Activated naive CD8-positive, alpha-beta T cell treated with anti-CD3 and anti-CD28 coated beads, Interleukin-2, amount 50 U/mL, for 24 hours (primary cell): ENCODE data around the gene RXFP1.

Experiments used
- ATAC-seq: fragments of 150-1000 bp; cut with Tn5 transposase; one replicate; pipeline ENCODE4 v1.10.0; 2021
- DNase-seq: peaks from one replicate; pipeline ENCODE4 v3.0.0; 2021
- H3K27ac Mint-ChIP-seq: one replicate; pipeline ENCODE4 v1.8.0; 2021; ENCODE audit warnings: mild to moderate bottlenecking, mixed read lengths
- H3K27me3 Mint-ChIP-seq: one replicate; pipeline ENCODE4 v1.8.0; 2021; ENCODE audit warnings: mixed read lengths
- H3K36me3 Mint-ChIP-seq: one replicate; pipeline ENCODE4 v1.8.0; 2021; ENCODE audit warnings: low read depth, mixed read lengths
- H3K4me1 Mint-ChIP-seq: one replicate; pipeline ENCODE4 v1.8.0; 2021; ENCODE audit warnings: mixed read lengths
- H3K4me3 Mint-ChIP-seq: one replicate; pipeline ENCODE4 v1.8.0; 2021; ENCODE audit warnings: mild to moderate bottlenecking, moderate library complexity, mixed read lengths
- H3K9me3 Mint-ChIP-seq: one replicate; pipeline ENCODE4 v1.8.0; 2021; ENCODE audit warnings: mixed read lengths

The RXFP1 gene

DNA sequence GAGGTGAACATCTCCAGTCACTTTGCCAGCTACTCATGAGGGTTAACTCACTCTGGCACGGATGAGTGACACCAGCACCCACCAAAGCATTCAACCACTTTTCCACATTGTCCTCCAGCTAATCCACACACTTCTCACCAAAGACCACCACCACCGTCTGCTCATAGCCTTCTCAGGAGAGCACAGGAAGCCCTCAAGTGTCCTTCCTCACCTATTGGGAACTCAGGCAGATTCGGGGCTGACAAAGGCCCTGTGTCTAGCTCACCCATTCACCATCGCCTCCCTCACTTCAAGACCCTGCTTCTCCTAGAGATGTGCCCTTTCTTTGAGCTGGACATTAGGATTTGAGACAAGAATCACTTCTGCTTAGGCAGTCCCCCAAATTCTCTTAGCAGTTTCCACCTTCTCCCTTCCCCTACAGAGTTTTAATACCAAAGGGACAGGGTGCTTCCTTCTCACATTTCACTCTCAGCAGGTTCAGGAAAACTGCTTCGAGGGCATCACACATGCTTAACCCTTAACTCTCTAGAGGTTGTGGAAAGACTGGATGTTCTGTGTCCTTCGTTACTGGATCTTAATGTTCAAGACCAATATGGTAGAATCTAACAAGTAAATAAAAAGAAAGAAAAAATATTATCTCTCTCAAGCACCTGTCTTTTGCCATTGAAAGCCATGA, 11.0 kb downstream of the RXFP1 start:
- H3K27me3 Mint-ChIP-seq, result peaks cover 4% of the 10 kb centered on the region
- peaks cover 9% of the 10 kb centered on the region for H3K4me1 Mint-ChIP-seq
- H3K9me3 Mint-ChIP-seq, result peaks cover 3% of the 10 kb centered on the region
- no peak overlapping the region for H3K4me3 Mint-ChIP-seq
- H3K36me3 Mint-ChIP-seq, result no peaks in the 10 kb centered on the region
- DNase-seq, result no peak
- no peak for ATAC-seq
- no peak overlapping the region for H3K27ac Mint-ChIP-seq

- no peak for ATAC-seq
- H3K27me3 Mint-ChIP-seq, result peaks cover 11% of the 10 kb centered on the region
- H3K4me1 Mint-ChIP-seq, result peaks cover 11% of the 10 kb centered on the region
- no peaks in the 10 kb centered on the region for H3K36me3 Mint-ChIP-seq
- no peak overlapping the region for H3K4me3 Mint-ChIP-seq
- DNase-seq, result no peak
- peak overlapping the region; percentile 35 for H3K27ac Mint-ChIP-seq
- peaks cover 3% of the 10 kb centered on the region for H3K9me3 Mint-ChIP-seq
These were observed 13.0 kb downstream of the RXFP1 start for GRCh38 chr4:158534727-158535126.

GRCh38 chr4:158535130-158535614, 13.5 kb downstream of the RXFP1 start:
- peaks cover 3% of the 10 kb centered on the region for H3K9me3 Mint-ChIP-seq
- no peak overlapping the region for H3K4me3 Mint-ChIP-seq
- DNase-seq, result peak; percentile 6
- H3K36me3 Mint-ChIP-seq, result no peaks in the 10 kb centered on the region
- H3K4me1 Mint-ChIP-seq, result peaks cover 11% of the 10 kb centered on the region
- ATAC-seq, result peak; percentile 88
- peak overlapping the region; percentile 35 for H3K27ac Mint-ChIP-seq
- peaks cover 11% of the 10 kb centered on the region for H3K27me3 Mint-ChIP-seq

DNA sequence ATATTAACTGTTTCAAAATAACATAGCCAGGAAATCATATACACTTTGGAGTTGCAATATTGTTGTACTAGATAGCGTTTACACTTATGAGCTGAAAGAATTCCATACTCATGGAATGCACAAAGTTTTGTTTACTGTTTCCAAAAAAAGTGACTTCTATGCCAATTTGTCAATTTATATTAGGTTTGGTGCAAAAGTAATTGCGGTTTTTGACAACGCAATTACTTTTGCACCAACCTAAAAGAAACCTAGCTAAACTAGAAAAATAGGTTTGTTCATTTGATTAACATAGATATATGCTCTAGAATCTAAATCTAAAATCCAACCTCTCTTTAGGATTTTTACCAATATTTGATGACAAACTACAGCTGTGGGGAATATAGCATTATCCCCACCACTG, 15.2 kb downstream of the RXFP1 start:
- Mint-ChIP-seq H3K27me3 (peaks cover 11% of the 10 kb centered on the region), H3K4me3 (no peak overlapping the region), H3K4me1 (peaks cover 11% of the 10 kb centered on the region), H3K27ac (no peak overlapping the region), H3K36me3 (no peaks in the 10 kb centered on the region), H3K9me3 (no peaks in the 10 kb centered on the region)
- DNase-seq (no peak), ATAC-seq (no peak)

- no peak overlapping the region for H3K27ac Mint-ChIP-seq
- H3K27me3 Mint-ChIP-seq, result peaks cover 11% of the 10 kb centered on the region
- ATAC-seq, result no peak
- H3K4me1 Mint-ChIP-seq, result peaks cover 11% of the 10 kb centered on the region
- H3K4me3 Mint-ChIP-seq, result no peak overlapping the region
- H3K36me3 Mint-ChIP-seq, result no peaks in the 10 kb centered on the region
- no peak for DNase-seq
- H3K9me3 Mint-ChIP-seq, result no peaks in the 10 kb centered on the region
These were observed 16.5 kb downstream of the RXFP1 start for GRCh38 chr4:158538176-158538575.

GRCh38 chr4:158538911-158539310, 17.2 kb downstream of the RXFP1 start:
- no peaks in the 10 kb centered on the region for H3K36me3 Mint-ChIP-seq

DNA sequence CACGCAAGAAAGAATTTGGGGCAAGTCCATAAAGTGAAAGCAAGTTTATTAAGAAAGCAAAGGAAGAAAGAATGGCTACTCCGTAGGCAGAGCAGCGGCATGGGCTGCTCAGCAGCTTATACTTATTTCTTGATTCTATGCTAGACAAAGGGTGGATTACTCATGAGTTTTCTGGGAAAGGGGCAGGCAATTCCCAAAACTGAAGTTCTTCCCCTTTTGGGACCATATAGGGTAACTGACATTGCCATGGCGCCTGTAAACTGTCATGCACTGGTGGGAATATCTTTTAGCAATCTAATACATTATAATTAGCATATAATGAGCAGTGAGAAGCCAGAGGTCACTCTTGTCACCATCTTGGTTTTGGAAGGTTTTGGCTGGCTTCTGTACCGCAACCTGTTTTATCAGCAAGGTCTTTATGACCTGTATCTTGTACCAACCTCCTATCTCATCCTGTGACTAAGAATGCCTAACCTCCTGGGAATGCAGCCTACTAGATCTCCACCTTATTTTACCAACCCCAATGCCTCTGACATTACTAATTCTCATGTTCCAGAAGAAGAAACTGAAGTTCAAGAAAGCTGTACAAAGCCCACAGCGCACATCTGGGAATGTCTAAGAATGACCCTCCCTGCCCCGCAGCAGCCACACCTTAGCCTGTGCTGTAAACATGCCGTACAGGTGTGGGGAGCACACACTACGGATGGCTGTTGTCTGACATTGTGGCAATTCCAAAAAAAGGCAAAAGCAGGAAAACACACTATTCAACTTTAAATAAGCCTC, 18.6 kb downstream of the RXFP1 start:
- Mint-ChIP-seq H3K9me3 (peaks cover 6% of the 10 kb centered on the region), H3K27ac (no peak overlapping the region), H3K36me3 (no peaks in the 10 kb centered on the region), H3K4me3 (no peak overlapping the region), H3K27me3 (peaks cover 11% of the 10 kb centered on the region), H3K4me1 (peaks cover 6% of the 10 kb centered on the region)
- ATAC-seq (no peak), DNase-seq (no peak)

More at GRCh38 chr4:158538911-158539310, 17.2 kb downstream of the RXFP1 start:
- Mint-ChIP-seq H3K4me1 (peaks cover 11% of the 10 kb centered on the region), H3K4me3 (no peak overlapping the region), H3K27me3 (peaks cover 11% of the 10 kb centered on the region), H3K9me3 (peaks cover 2% of the 10 kb centered on the region), H3K27ac (no peak overlapping the region)
- no peak for DNase-seq
- ATAC-seq, result no peak

GRCh38 chr4:158541506-158541905, 19.8 kb downstream of the RXFP1 start:
- H3K27ac Mint-ChIP-seq, result no peak overlapping the region
- H3K27me3 Mint-ChIP-seq, result peaks cover 11% of the 10 kb centered on the region
- H3K36me3 Mint-ChIP-seq, result no peaks in the 10 kb centered on the region
- DNase-seq, result no peak
- no peak overlapping the region for H3K4me3 Mint-ChIP-seq
- ATAC-seq, result no peak
- peaks cover 6% of the 10 kb centered on the region for H3K9me3 Mint-ChIP-seq
- H3K4me1 Mint-ChIP-seq, result peaks cover 1% of the 10 kb centered on the region

DNA sequence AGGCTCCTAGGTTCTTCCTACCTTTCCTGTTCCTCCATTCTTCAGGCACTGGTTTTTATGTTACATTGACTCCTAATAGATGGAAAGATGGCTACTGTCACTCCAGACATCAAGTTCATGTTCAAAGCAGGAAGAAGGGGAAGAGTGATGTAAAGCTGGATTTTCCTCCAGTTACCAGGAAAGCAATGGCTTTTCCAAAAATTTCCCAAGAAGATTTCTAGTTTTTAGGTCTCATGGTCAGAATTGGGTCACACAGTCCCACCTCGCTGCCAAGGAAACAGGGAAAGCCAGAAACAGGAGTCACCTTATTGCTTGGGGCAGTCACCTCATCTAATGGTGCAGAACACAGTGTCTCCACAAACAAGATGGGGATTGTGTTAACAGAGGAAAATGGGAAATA, 21.5 kb downstream of the RXFP1 start:
- no peaks in the 10 kb centered on the region for H3K36me3 Mint-ChIP-seq
- no peak for ATAC-seq
- no peak overlapping the region for H3K4me3 Mint-ChIP-seq
- H3K27ac Mint-ChIP-seq, result no peak overlapping the region
- DNase-seq, result no peak
- H3K4me1 Mint-ChIP-seq, result peaks cover under 1% of the 10 kb centered on the region
- H3K27me3 Mint-ChIP-seq, result peaks cover 5% of the 10 kb centered on the region
- peaks cover 6% of the 10 kb centered on the region for H3K9me3 Mint-ChIP-seq

DNA sequence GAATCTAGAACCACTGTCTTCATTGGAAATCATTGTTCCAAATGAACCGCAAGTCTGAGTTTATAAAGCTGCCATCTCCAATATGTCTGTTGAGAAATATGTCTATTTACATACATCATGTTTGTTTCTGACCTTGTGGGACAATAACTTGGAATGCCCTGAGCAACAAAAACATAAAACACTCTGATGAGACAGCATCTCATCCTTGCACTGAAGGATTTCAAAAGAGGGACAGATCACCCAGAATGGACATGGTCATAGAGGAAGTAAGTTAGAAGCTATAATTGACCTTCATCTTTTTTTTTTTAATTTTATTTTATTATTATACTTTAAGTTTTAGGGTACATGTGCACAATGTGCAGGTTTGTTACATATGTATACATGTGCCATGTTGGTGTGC, 22.5 kb downstream of the RXFP1 start:
- ATAC-seq (no peak), DNase-seq (no peak)
- peaks cover 6% of the 10 kb centered on the region for H3K9me3 Mint-ChIP-seq
- no peak overlapping the region for H3K4me3 Mint-ChIP-seq
- H3K27me3 Mint-ChIP-seq, result peaks cover 3% of the 10 kb centered on the region
- H3K36me3 Mint-ChIP-seq, result no peaks in the 10 kb centered on the region
- no peak overlapping the region for H3K27ac Mint-ChIP-seq
- H3K4me1 Mint-ChIP-seq, result no peaks in the 10 kb centered on the region

- Mint-ChIP-seq H3K9me3 (no peaks in the 10 kb centered on the region), H3K36me3 (no peaks in the 10 kb centered on the region), H3K27ac (no peak overlapping the region), H3K4me3 (no peak overlapping the region), H3K27me3 (peaks cover 12% of the 10 kb centered on the region), H3K4me1 (no peaks in the 10 kb centered on the region)
- ATAC-seq (no peak), DNase-seq (no peak)
These were observed 31.7 kb downstream of the RXFP1 start for GRCh38 chr4:158553364-158553763.

GRCh38 chr4:158560284-158560683, 38.6 kb downstream of the RXFP1 start:
- no peaks in the 10 kb centered on the region for H3K4me1 Mint-ChIP-seq

DNA sequence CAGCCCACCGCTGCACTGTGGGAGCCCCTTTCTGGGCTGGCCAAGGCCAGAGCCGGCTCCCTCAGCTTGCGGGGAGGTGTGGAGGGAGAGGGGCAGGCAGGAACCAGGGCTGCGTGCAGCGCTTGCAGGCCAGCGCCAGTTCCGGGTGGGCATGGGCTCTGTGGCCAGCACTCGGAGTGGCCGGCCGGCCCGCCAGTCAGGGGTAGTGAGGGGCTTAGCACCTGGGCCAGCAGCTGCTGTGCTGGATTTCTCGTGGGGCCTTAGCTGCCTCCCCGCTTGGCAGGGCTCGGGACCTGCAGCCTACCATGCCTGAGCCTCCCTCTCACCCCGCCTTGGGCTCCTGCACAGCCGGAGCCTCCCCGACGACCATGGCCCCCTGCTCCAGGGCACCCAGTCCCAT, 45.2 kb downstream of the RXFP1 start:
- peaks cover 2% of the 10 kb centered on the region for H3K27me3 Mint-ChIP-seq
- DNase-seq, result no peak
- no peak overlapping the region for H3K4me3 Mint-ChIP-seq
- H3K4me1 Mint-ChIP-seq, result no peaks in the 10 kb centered on the region
- no peaks in the 10 kb centered on the region for H3K36me3 Mint-ChIP-seq
- ATAC-seq, result no peak
- no peak overlapping the region for H3K27ac Mint-ChIP-seq
- H3K9me3 Mint-ChIP-seq, result no peaks in the 10 kb centered on the region

More at GRCh38 chr4:158560284-158560683, 38.6 kb downstream of the RXFP1 start:
- DNase-seq (no peak), ATAC-seq (no peak)
- no peaks in the 10 kb centered on the region for H3K36me3 Mint-ChIP-seq
- H3K27me3 Mint-ChIP-seq, result peaks cover 6% of the 10 kb centered on the region
- no peak overlapping the region for H3K27ac Mint-ChIP-seq
- no peak overlapping the region for H3K4me3 Mint-ChIP-seq
- no peaks in the 10 kb centered on the region for H3K9me3 Mint-ChIP-seq

- ATAC-seq (no peak), DNase-seq (no peak)
- H3K9me3 Mint-ChIP-seq, result no peaks in the 10 kb centered on the region
- H3K27ac Mint-ChIP-seq, result no peak overlapping the region
- H3K4me1 Mint-ChIP-seq, result no peaks in the 10 kb centered on the region
- no peaks in the 10 kb centered on the region for H3K36me3 Mint-ChIP-seq
- H3K4me3 Mint-ChIP-seq, result no peak overlapping the region
- peaks cover 3% of the 10 kb centered on the region for H3K27me3 Mint-ChIP-seq
These were observed 50.1 kb downstream of the RXFP1 start for GRCh38 chr4:158571736-158572135.

GRCh38 chr4:158572608-158573007, 50.9 kb downstream of the RXFP1 start:
- H3K36me3 Mint-ChIP-seq, result no peaks in the 10 kb centered on the region
- no peak for DNase-seq
- peaks cover 5% of the 10 kb centered on the region for H3K27me3 Mint-ChIP-seq
- no peak for ATAC-seq
- H3K9me3 Mint-ChIP-seq, result no peaks in the 10 kb centered on the region
- H3K4me3 Mint-ChIP-seq, result no peak overlapping the region
- H3K4me1 Mint-ChIP-seq, result no peaks in the 10 kb centered on the region
- no peak overlapping the region for H3K27ac Mint-ChIP-seq
